ENCODE data around the gene FBXL19. TPM values are rescaled to one million over a fixed set of nuclear protein-coding genes. Genes with fewer than 3 reads are reported as not detected.

Gene FBXL19
- total RNA-seq, 1 donor from 2014 or later, result 8.0 TPM

DNA sequence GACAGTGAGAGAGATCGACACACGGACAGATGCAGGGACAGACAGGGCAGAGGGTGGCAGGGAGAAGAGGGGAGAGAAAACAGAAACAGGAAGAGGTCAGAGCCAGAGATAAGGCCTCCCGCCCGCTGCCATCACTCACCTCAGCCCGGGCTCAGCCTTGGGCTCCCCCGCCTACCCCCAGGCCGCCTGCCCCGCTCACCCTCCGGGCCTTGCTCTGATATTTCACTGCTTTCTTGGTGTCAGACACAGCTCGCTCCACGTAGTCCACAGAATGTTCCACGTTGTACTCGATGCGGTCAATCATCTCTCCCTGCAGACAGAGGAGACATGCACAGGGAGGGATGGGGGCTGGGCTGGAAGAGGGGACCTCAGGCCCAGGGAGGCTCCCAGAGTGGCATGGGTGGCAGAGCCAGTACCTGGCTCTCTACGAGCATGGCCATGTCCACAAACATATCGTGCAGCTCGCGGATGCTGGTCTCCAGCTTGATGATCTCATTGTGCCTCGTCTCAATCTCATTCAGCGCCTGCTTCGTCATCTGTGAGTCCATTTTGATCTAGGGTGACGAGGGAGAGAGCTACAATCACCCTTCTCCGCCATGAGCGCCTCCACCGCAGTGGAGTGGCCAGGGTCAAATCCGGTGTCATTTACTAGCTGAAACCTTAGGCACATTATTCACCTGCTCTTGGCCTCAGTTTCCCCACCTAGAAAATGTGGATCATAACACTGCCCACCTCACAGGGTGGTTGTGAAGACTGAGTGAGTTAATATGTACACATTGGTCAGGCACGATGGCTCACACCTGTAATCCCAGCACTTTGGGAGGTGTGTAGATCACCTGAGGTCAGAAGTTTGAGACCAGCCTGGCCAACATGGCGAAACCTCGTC, 69.8 kb downstream of the FBXL19 start:
- intact Hi-C loops (cut with DNase I), result no loop called here
- no peak for DNase-seq (ENCODE audit: low spot score)

DNA sequence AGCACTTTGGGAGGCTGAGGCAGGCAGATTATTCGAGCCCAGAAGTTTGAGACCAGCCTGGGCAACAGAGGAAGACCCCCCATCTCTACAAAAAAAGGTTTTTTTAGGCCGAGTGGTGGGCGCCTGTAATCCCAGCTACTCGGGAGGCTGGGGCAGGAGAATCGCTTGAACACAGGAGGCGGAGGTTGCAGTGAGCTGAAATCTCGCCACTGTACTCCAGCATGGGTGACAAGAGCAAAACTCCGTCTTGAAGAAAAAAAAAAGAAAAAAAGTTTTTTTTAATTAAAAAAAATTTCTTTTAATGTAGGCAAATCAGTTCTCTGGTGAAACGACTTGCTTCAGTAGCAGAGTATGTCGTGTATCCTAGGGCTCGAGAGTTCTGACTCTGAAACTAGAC, 72.6 kb downstream of the FBXL19 start:
- no peak for DNase-seq (ENCODE audit: low spot score)
- intact Hi-C loops (cut with DNase I), result no loop called here

DNA sequence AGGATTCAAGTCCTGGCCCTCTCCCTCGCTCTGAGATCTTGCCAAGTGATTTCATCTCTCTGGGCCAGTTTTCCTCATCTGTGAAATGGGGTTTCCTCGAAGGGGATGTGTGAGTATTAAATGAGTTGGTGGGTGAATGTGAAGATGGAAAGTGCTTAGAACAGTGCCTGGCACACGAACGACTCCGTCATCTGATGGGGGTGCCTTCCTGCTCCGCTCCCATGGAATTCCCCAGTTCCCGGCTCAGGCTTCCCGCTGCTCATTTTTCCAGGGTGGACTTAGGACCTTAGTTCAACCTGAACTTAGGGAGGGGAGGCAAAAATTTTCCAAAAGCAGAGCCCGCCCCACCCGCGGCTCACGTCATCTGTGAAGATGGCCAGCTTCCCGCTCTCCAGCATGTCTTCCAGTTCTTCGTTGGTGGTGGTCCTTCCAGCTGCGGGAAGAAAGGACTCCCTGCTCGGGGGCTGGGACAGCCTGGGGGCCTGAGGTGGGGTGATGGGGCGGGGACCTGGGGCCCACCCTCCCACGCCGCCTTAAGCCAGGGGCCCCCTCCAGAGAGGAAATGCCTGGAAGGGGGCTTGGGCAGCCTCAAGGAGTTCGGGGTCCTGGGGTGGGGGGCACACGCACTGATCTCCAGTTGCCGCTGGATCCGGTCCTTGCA, 73.1 kb downstream of the FBXL19 start:
- DNase-seq (ENCODE audit: low spot score), result no peak
- intact Hi-C loops (cut with DNase I), result no loop called here

DNA sequence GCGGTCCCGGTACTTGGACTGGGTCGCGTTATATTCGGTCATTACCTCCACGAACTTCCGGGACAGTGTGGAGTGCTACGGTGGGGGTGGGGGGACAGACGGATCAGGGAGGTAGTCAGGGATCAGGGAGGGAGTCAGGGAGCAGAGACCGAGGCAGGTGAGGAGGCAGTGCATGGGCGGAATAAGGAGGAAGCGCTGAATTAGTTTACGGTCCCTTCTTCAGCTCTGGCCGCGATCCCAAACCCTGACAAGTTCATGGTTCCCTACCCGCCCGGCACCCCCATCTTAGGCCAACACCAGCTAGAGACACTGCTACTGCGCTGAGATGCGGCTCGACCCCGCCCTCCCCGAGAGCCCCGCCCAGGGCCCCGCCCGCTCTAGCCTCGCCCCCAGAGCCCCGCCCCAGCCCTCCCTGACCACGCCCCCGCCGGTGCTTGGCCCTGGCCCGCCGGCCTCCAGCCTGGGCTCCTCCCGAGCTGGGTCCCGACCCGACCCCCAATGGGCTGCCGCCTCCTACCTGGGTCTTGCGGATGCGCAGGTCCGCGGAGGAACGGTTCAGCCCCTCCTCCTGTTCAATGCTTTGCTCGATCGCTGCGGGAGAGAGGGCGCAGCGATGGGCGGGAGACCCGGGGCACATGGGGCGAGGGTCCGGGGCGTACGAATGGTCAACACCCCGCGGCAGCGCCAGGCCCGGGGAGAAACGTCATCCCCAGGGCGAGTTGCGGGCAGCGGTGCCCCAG, 73.8 kb downstream of the FBXL19 start:
- peak; percentile 95 for DNase-seq (ENCODE audit: low spot score)
- intact Hi-C loops (cut with DNase I), result no loop called here

DNA sequence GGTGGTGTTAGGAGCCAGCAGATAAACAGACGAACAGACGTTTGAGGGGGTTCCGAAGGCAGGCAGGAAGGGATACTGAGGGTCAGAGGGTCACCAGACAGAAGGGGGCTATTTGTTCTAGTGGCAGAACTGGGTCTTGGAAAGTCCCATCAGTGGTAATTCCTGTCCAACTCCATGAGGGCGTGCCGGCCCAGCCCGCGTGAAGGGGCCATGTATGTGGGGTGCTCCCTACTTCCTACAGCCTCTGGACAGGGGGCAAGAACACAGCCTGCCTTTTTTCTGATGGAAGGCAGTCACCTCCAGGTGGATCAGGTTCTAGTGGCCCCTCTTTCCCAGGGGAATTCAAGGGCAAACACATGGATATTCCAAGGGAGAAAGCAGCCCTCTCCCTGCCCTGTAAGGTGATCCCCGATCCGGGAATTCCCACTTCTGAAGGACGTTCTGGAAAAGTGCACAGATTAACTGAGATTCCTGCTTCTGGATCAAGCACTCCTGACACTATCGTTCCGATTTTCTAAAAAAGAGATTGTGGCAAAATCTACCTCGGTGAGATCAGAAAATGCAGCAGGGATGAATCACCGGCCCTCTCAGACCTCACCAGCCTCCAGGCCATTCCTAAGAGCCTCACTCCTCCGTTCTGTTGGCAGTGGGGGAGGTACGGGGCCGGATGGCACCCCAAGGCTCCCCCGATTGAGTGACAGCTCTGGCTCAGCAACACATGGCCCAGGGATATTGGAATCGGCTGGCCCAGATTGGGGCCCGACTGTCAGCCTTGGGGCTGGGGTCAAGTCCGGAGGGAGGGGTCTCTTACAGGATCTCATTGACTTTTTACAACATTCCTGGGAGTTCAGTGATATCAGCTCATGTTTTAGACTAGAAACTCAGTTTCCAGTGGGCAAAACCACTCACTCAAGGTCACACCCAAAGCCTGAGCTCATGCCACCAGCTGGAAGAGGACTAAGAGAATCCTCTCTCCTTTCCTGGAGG, 74.6 kb downstream of the FBXL19 start:
- intact Hi-C loops (cut with DNase I), result no loop called here
- no peak for DNase-seq (ENCODE audit: low spot score)

Small RNA genes within 50 kb of the gene (microRNA-seq; reads per million reads assigned to microRNA genes)
- gene MIR4519, result not detected
- not detected for gene MIR762

Other genes with a start within 250 kb of the FBXL19 start
- 47.8 TPM for gene SRCAP, start 224.4 kb upstream of the FBXL19 start, total RNA-seq
- 13.2 TPM for gene PHKG2, start 175.1 kb upstream of the FBXL19 start, total RNA-seq
- 1.0 TPM for gene CFAP119, start 161.5 kb upstream of the FBXL19 start, total RNA-seq
- 47.9 TPM for gene RNF40, start 161.2 kb upstream of the FBXL19 start, total RNA-seq
- gene ZNF629, start 136.4 kb upstream of the FBXL19 start, total RNA-seq, result 22.7 TPM
- 27.6 TPM for gene BCL7C, start 29.5 kb upstream of the FBXL19 start, total RNA-seq
- 17.7 TPM for gene CTF1, start 27.0 kb upstream of the FBXL19 start, total RNA-seq
- gene ORAI3, start 25.5 kb downstream of the FBXL19 start, total RNA-seq, result 9.5 TPM
- 9.6 TPM for gene SETD1A, start 34.2 kb downstream of the FBXL19 start, total RNA-seq
- 5.4 TPM for gene HSD3B7, start 61.6 kb downstream of the FBXL19 start, total RNA-seq
- gene STX1B, start 87.1 kb downstream of the FBXL19 start, total RNA-seq, result 1.6 TPM
- gene STX4, start 110.0 kb downstream of the FBXL19 start, total RNA-seq, result 41.1 TPM
- 5.9 TPM for gene ZNF668, start 150.7 kb downstream of the FBXL19 start, total RNA-seq
- gene ZNF646, start 150.8 kb downstream of the FBXL19 start, total RNA-seq, result 9.6 TPM
- gene PRSS53, start 165.4 kb downstream of the FBXL19 start, total RNA-seq, result 0.59 TPM
- 42.1 TPM for gene VKORC1, start 171.2 kb downstream of the FBXL19 start, total RNA-seq
- 56.4 TPM for gene BCKDK, start 184.8 kb downstream of the FBXL19 start, total RNA-seq
- 56.5 TPM for gene KAT8, start 194.1 kb downstream of the FBXL19 start, total RNA-seq
- not detected for gene PRSS8, start 212.2 kb downstream of the FBXL19 start, total RNA-seq
- 1.1 TPM for gene PRSS36, start 226.5 kb downstream of the FBXL19 start, total RNA-seq

All from cardiac septum (tissue), 1 donor.